Effector CD4-positive, alpha-beta T cell (primary cell): ENCODE results near the gene ZNG1B.
"Not testable (repeated sequence)": the region's sequence is repeated elsewhere in the genome, so short reads cannot be mapped to it uniquely, and the experiment has no call there.

Experiments used
- DNase-seq: peaks from one replicate; pipeline ENCODE4 v3.0.0-alpha.2; 2020

Gene ZNG1B

DNA sequence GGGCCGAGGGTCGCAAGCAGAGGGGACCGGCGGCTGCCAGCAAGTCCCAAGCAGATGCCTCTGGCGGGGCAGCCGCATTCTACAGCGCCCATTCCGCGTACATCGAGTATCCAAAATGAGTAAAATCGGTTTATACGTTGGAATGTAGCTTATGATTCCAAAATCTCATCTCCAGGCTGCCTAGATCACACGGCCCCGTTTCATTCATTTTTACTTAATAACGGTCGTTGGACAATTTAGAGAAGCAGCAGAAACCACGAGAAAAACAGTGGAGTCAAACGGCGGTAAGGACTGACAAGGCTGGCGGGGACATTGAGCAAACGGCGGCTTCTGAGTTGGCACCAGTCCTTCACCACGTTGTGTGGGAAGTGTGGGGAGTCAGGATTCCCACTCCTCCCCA lies 66.6 kb downstream of the ZNG1B start:
- not testable (repeated sequence) for DNase-seq

DNA sequence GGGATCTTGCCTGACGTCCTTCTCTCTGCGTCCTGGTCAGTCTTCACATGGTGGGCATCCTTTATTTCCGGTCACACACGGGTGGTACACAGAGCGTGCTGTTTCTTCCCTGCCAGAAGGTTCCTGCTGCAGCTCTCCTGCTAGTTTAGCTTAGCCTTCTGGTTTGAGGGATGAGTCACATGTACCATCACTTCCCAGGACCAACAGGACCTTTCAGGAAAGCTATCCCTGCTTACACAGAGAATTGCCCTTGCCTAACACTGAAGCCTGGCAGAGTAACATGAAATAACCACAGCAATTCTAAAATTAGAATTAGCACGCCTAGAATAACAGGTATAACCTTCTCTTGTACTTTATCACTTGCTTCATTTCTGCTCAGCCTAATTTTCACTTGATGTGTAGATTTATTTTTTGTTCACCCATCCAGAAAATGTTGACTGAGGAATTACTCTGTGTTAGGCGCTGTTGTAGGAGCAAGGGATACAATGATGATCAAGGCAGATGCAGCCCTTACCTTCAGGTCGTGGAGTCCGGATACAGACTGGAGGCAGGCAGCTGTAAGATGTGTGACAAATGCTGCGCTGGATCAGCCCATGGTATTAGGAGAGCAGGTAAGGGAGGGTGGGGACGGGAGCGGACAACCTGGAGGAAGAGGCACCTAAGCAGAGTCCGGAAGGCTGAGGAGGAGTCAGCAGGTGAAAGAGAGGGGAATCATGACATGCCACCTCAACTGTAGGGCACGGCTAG lies 70.1 kb downstream of the ZNG1B start:
- not testable (repeated sequence) for DNase-seq

DNA sequence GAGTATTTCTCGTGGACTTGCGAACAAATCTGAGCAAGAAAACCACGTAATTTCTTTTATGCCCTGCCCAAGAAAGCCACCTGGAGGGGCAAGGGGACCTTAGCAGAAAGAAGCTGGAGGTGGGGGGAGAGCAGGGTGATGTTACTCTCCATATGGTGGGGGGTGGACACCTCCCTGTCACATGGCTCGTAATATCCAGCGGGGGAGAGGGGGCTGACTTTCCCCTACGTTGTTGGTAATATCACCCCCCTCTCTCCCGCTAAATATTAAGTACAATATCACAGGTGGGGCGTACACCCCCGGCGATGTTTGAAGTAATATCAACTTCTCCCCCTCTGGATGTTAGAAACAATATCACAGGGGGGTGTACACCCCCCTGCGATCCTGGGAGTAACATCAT lies 70.7 kb downstream of the ZNG1B start:
- not testable (repeated sequence) for DNase-seq

DNA sequence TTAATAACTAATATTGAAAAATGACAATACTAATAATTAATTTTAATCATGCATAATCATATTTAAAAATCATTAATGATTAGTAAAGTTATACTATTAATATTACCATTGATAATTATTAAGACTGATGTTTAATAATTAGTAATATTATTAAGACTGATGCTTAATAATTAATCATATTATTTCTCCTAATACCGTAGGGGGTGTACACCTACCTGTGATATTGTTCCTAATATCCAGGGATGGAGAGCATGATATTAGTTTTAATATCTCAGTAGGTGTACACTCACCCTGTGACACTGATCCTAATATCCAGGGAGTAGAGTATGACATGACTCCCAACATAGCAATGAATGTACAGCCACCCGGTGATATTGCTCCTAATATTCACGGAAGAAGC lies 73.4 kb downstream of the ZNG1B start:
- DNase-seq: not testable (repeated sequence)

DNA sequence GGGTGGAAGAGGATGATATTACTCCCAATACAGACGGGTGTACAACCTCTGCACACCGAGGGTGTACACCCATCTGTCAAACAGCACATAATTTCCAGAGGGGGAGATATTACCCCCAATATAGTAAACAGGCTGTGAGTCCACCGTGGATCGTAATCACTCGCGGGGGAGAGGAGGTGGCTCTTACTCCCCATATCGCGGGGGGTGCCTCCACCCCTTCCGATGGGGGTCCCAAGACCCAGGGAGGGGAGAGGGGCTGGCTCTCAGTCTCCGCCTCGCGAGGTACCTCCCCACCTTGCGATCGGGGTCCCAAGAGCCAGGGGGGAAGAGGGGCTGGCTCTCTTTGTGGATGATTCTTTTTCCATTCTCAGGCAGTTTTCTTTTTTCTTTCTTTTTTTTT lies 74.4 kb downstream of the ZNG1B start:
- not testable (repeated sequence) for DNase-seq

DNA sequence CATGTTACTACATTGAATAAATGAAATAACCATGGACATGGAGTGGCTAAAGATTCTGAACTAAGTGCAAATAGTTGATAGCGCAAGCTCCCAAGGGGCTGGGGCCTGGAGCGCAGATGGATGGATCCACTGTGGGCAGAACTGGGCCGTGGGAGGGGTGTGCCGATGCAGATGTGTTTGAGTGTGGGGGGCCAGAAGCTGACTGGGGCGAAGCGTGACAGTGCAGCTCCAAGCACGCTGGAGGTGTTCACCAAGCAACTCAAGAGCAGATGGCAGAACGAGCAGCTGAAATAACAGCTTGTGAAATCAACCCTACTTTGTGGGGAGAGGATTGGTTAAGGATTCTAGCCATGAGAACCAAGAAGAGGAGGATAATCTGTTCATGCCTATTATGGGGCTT lies 78.0 kb downstream of the ZNG1B start:
- not testable (repeated sequence) for DNase-seq

DNA sequence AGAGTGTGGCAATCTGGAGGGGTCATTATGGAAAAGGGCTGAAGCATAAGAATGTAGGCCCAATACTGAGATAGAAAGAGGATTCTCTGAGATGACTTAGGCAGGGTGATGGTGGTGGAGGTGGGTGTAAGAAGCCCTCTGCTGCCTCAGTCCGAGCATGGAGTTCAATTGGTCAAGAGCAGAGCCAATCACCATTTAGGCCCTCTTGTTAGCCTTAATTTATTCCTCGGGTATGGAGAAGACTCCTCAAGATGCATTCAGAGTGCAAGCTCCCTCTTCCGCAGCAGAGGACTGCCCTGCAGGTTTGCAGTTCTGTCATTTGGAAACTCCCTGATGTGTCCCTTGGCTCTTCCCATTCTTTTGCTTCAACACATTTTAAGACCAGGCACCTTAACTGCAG lies 78.5 kb downstream of the ZNG1B start:
- DNase-seq: not testable (repeated sequence)

DNA sequence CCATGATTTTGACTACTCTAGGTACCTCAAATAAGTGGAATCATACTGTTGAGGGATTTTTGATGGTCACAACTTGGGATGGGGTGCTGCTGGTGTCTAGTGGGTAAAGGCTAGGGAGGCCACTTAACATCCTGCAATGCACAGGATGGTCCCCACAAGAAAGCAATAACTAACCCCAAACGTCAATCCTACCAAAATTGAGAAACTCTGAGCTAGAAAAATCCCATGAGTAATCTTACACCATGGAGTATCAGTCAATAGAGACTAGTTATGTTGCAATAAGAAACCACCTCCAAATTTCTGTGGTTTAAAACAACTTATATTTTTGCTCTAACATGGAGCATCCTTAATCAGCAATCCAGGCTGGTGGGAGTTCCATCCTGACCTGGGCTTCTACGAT lies 79.5 kb downstream of the ZNG1B start:
- DNase-seq: not testable (repeated sequence)

DNA sequence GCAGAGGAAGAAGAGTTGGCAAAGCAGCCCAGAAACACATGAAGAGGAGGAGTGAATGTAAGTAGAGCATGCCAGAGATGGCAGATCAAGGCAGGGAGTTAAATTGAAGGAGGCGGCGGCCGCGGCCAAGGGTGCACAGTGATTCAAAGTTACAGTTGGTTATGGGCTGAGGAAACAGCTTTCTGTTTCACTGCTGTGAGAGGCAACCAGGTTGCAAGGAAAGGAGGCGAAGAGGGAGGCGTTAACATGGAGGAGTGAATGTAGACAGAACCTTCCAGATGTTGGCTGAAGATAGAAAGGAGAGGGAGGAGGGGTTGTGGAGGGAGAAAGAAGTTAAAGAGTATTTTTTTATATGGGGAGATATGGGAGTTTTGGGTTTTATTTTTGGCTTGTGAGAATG lies 83.3 kb downstream of the ZNG1B start:
- not testable (repeated sequence) for DNase-seq

DNA sequence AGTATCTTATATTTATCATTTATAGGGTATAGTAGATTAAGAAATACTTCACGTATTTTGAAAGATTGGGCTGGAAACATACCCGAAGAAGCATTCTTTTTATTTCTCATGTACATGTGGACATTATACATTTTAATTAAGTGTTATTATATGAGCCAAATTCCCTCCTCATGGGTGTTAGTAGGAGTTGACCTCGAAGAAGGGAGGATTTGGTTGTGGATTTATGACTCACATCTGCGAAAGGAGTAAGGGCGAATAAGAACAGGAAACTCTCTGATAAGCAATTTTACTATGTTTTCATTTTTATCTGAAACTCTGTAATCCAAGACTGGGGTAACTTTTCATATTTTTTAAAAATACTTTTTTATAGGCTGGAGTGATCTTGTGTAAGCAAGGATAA lies 84.0 kb downstream of the ZNG1B start:
- not testable (repeated sequence) for DNase-seq

DNA sequence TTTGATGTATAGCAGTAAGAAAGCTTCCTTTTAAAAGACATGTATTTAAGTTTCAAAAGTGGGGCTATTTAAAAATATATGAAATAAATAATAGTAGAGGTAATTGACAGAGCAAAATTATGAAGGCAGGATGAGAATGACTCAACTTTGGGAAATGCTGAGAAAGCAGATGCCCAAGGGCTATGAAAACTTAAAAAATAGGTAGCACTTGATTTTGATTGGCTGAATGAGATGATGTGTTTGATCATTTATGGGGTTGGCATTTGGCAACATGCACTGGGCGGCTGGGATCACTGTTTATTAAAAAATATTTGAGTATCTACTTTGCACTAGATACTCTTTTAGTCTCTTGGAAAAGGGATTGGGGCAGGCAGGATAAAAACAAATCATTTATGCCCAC lies 87.5 kb downstream of the ZNG1B start:
- not testable (repeated sequence) for DNase-seq

DNA sequence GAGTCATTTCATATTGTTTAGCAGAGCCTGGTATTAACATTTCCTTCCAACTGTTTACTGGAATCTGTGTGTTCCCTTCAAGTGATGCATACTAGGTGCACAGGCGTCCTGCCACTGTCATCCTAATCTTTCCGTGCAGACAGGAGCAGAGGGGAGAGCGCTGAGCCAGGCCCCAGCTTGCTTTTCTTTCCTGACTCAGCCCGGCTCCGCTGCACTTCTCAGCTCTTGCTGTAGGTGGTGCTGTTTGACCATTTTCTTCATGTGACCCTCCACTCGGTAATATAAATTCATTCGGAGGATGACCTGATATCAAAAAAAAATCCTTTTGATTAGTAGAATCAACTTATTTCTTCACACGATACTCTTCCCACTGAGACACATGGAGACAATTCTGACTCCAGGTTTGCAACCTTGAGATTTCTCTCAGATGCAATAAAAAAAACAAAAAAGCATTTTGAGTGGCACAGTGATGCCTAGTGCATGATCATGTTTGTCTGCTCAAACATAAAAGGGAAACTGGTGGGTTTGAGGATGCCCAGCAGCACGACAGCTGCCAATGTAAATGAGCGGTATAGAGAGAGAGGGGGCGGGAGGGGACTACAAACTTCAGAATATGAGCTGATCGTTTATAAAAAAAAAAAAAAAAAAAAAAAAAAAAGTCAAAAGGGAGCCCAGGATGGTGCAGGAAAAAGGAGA lies 90.0 kb downstream of the ZNG1B start:
- not testable (repeated sequence) for DNase-seq

DNA sequence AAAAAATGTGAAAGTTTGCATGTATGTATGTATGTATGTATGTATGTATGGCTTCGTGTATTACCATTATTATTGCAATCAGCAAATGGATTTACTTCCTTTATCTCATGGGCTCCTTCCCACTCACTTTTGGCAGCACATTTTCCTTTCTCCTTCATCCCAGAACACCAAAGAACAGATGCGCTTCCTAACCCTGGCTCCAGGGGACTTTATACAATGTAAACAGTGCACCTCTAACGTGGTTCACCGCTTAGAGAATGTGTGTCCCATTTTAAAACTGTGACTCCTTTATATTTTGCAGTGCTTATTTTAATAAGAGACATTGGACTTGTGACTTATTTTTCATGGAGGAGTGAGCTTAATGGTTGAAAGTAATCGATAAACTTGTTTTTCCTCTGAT lies 90.6 kb downstream of the ZNG1B start:
- not testable (repeated sequence) for DNase-seq

DNA sequence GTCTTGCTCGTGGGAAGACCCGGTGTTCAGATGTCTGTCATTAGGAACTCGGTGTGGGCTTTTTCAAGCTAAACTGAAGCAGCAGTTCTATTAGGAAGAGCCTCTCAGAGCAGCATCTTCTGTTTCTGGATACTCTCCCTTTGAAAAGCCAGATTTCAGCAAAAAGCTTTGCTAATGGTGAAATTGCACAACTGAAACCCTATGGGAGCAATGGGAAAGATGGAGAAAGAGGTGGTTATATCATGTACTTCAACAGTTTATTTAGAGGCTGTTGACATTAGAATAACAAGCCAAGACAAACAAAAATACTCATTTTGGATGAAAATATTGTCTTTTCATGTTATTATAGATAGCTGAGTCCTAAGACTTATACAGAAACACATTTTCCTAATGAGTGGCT lies 91.4 kb downstream of the ZNG1B start:
- not testable (repeated sequence) for DNase-seq

DNA sequence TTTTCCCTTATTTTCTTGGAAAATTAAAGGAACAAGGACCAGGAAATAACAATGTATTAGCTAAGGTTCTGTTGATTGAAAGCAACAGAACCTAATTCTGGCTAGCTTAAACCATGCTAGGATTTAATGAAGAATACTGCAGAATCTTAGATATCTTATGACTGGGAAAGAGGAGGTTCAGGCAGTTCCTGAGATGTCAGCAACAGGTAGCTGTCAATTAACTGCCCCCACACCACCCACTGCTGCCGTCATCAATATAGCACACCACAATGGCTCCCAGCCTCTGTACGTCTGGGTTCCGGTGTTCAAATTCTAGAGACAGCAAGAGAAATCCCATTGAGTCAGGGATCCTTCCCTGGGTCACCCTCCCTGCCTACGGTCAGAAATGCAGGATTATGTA lies 95.5 kb downstream of the ZNG1B start:
- not testable (repeated sequence) for DNase-seq

DNA sequence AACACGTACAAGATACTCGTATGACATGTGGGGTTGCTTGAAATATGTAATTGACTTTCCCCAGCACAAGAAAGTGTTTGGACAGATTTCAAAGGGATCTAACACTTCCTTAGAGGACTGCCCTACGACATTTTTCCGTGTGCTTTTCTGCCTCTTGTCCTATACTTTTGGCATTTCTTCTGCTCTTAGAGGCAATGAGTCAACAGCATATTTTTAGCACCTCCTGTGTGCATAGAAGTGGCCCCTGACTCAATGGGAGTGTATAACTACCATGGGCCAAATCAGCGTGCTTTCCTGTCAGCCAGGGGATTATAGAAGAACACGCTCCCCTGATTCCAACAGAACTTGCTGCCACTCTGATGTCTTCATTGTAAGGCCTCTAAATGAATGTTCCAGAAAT lies 99.1 kb downstream of the ZNG1B start:
- not testable (repeated sequence) for DNase-seq

DNA sequence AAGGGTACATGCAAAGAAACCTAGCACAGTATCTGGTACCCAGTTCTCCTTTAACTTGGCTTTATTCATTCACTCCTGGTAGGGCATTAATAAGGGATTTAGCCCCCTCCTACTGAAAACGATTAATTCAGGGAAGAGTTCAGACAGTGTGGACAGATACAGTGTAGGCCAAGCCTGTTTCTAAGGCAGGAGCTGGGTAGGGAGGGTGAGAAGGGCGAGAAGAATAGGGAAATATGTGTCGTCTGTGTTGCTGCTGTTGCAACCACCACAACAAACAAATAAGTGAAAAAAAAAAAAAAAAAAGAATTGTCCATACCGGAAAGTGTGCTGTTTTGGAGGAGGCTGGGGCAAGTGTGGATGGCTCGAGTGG lies 103.3 kb downstream of the ZNG1B start:
- not testable (repeated sequence) for DNase-seq

DNA sequence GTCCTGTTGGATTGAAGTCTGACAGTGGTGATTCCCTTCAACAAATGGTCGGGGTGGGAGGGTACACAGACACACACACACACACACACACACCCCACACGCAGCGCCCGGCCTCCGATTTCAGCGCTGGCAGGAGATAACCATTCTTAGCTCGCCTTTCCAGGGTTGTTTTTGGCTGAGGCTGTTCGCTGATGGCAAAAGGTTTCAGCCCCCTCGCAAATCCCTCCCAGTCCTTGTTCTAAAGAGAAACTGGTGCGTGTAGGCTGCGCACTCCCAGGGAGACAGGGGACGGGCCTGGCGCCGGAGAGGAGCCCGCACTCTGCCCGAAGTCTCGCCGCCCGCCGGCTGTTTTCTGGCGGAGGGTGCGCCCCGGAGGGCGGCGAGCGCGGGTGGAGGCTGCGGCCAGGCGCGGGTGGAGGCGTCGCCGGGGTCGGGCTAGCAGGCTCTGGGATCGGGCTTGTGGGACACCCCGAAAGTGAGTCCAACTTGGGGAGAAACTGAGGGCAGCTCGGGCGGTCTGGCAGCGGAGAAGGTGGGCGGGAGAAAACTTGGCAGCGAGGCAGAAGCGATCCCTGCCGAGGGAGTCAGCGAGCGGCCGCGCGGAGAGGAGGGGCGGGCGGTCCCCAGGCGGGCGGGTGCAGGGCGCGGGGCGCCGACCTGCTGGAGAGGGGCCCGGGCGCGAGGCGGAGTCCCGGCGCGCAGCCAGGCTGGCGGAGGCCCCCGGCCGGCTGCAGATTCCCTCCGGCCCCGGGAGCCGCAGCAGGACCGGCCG lies 103.9 kb downstream of the ZNG1B start:
- peak; percentile 4 for DNase-seq

DNA sequence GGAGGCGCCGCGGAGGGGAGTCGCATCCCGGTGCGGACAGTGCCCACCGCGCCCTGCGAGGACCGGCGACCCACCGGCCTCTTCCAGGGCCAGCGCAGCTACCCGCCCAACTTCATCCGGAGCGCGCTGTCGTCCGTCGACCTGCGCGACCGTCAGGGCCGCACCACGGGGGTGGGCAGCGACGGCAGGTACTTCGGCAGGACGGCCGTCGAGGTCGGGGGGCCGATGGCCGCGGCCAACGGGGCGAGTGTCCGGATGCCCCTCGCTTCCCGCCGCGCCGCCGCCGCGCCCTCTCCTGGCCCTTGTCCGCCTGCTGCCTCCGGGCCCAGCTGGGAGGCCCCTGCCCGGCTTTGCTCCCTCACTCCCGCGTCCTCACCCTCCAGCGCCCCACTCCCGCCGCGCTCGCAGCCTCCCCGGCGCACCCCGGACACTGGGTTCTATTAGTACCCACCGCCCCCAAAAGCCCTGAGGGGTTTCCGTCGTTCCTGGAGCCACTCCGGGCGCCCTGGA lies 104.5 kb downstream of the ZNG1B start:
- not testable (repeated sequence) for DNase-seq

DNA sequence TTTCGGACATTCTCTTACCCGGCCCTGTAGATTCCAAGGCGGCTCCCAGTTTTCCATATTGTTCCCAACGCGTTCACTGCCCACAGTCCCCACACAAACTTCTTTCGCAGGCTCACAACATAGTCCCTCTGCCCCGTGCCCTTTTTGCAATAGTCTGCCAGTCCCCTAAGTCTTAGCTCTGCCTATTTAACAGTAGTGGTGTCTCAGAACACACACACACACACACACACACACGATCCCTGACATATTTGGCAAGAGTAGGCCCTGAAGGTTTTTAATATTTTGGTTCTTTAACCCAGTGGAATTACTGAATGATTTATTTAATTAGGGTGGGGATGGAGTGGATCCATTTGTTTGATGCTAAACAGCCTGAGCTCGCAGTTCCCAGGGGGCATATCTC lies 105.0 kb downstream of the ZNG1B start:
- not testable (repeated sequence) for DNase-seq
